ENCODE measurements around the gene WWOX.

Gene WWOX

GRCh38 chr16:79090966-79091365 is 991.5 kb downstream of the WWOX start:
- DNase-seq (ENCODE audit: low read depth): no peak

GRCh38 chr16:79092846-79093245 is 993.4 kb downstream of the WWOX start:
- H3K4me3 ChIP-seq (ENCODE audit: low read depth, low read length): no peak overlapping the region
- no peak for DNase-seq (ENCODE audit: low read depth)
- TF ChIP-seq CTCF (IDR thresholded peaks at IDR 0.05; ENCODE audit: insufficient read depth, low read depth, low read length, missing control alignments): no peak

More at GRCh38 chr16:79090966-79091365, 991.5 kb downstream of the WWOX start:
- no peak for TF ChIP-seq CTCF (IDR thresholded peaks at IDR 0.05; ENCODE audit: insufficient read depth, low read depth, low read length, missing control alignments)
- H3K4me3 ChIP-seq (ENCODE audit: low read depth, low read length): no peak overlapping the region

- DNase-seq (ENCODE audit: low read depth): no peak
Measured at GRCh38 chr16:79093554-79093967, 994.1 kb downstream of the WWOX start.

GRCh38 chr16:79096246-79096645 is 996.8 kb downstream of the WWOX start:
- no peak overlapping the region for H3K4me3 ChIP-seq (ENCODE audit: low read depth, low read length)
- DNase-seq (ENCODE audit: low read depth): no peak
- TF ChIP-seq CTCF (IDR thresholded peaks at IDR 0.05; ENCODE audit: insufficient read depth, low read depth, low read length, missing control alignments): no peak

More at GRCh38 chr16:79093554-79093967, 994.1 kb downstream of the WWOX start:
- no peak overlapping the region for H3K4me3 ChIP-seq (ENCODE audit: low read depth, low read length)
- TF ChIP-seq CTCF (IDR thresholded peaks at IDR 0.05; ENCODE audit: insufficient read depth, low read depth, low read length, missing control alignments): no peak

GRCh38 chr16:79097166-79097565 is 997.7 kb downstream of the WWOX start:
- no peak overlapping the region for H3K4me3 ChIP-seq (ENCODE audit: low read depth, low read length)
- TF ChIP-seq CTCF (IDR thresholded peaks at IDR 0.05; ENCODE audit: insufficient read depth, low read depth, low read length, missing control alignments): no peak
- no peak for DNase-seq (ENCODE audit: low read depth)

GRCh38 chr16:79097771-79098170 is 998.3 kb downstream of the WWOX start:
- DNase-seq (ENCODE audit: low read depth): no peak
- H3K4me3 ChIP-seq (ENCODE audit: low read depth, low read length): no peak overlapping the region
- no peak for TF ChIP-seq CTCF (IDR thresholded peaks at IDR 0.05; ENCODE audit: insufficient read depth, low read depth, low read length, missing control alignments)

GRCh38 chr16:79098907-79099306 is 999.5 kb downstream of the WWOX start:
- no peak for DNase-seq (ENCODE audit: low read depth)
- no peak overlapping the region for H3K4me3 ChIP-seq (ENCODE audit: low read depth, low read length)
- TF ChIP-seq CTCF (IDR thresholded peaks at IDR 0.05; ENCODE audit: insufficient read depth, low read depth, low read length, missing control alignments): no peak
